GF-D8 (cell line): Measurements from ENCODE around the gene FNBP1L.

Experiments used
- DNase-seq: peaks from one replicate; lab custom pipeline; 2025; lab: John Stamatoyannopoulos, UW

FNBP1L gene

DNA sequence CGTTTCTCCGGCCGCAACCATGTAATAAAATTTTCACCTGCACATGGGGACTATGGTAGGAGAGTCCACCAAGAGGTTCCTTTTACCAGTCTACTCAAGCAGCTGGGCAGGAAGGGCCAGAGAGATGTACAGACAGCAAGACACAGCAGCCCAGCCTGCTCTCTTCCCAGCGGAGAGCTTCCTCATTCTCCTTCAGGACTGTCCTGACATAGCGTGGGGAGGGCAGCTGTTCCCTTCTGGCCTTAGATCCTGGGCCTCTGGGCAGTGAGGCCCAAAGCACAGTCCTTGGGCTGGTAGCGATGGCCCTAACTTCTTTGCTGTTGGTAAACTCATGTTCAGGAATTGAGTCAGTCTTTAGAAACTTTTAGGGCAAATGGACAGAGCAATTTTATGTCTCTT is 144.6 kb downstream of the FNBP1L start:
- DNase-seq: no peak

GRCh38 chr1:93593854-93594602 is 146.1 kb downstream of the FNBP1L start:
- DNase-seq: no peak

DNA sequence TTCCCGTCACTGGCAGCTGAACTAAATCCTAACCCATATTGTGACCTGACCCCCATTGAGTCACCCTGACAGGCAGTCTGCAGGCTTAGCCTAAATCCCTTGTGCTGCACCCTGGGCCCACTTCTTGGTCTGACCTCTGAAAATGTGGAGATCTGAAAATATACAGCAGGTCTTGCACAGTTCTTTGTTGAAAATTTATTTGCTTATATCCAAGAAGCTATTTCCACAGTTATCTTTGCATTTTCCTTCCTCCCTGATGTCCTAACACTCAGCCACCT is 146.6 kb downstream of the FNBP1L start:
- no peak for DNase-seq

- DNase-seq: no peak
These were observed 147.3 kb downstream of the FNBP1L start for GRCh38 chr1:93595266-93595665.

DNA sequence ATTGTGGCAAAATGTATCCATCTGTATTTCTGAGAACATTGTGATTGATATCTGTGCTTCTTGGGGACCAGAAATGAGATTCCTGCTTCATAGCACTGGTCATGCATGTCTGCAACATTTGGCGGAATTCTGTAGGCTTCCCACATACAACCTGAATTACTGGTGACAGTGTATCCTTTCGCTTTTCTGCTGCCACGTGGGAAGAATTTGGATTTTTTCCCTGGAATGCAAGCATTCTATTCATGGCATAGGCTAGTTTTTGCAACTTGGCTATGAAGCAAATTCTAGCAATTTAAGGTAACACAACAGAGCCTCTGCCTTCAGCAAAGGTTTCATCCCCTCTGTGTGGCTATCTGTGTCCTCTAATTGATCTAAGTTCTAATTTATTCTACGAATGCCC is 147.8 kb downstream of the FNBP1L start:
- no peak for DNase-seq

DNA sequence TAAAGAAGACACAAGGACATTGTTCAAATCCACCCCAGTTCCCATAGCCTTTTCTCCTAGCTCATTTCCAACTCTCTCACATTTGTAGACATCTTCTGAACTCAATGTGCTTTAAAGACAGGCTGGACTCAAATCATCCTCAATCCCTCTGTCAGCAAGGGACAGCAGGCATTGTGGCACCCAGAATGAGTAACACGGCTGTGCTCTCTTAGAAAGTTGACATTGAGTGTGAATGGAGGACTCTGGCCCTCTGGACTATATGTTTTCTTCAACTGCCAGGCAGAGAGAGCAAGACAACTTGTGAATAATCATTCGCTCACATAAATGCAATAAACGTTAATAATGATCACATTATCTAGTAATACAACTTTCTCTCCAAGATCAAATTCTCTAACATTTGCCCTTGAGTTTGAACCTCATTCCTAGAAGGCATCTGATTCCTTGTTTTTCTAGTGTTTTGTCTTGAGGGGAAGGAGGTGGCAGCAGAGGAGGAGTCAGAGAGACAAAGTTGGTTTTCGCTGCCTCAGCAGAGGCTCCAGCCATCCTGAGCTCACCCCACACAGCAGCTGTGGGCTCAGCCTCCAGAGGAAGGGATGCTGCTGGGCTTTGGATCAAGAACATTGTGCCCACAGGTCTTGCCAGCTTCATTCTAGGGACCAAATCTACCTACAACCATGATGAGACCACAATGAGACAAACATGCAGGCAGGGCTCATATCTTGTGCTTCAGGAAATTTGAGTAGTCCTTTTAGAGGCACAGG is 148.6 kb downstream of the FNBP1L start:
- no peak for DNase-seq

- no peak for DNase-seq
These were observed 149.8 kb downstream of the FNBP1L start for GRCh38 chr1:93597709-93598108.

- no peak for DNase-seq
These were observed 150.5 kb downstream of the FNBP1L start for GRCh38 chr1:93598396-93598795.

GRCh38 chr1:93598861-93599439 is 151.0 kb downstream of the FNBP1L start:
- no peak for DNase-seq

GRCh38 chr1:93599479-93599878 is 151.6 kb downstream of the FNBP1L start:
- no peak for DNase-seq

GRCh38 chr1:93600663-93601062 is 152.7 kb downstream of the FNBP1L start:
- DNase-seq: no peak

GRCh38 chr1:93601686-93602085 is 153.8 kb downstream of the FNBP1L start:
- DNase-seq: no peak

- DNase-seq: no peak
These were observed 154.2 kb downstream of the FNBP1L start for GRCh38 chr1:93602101-93602500.

GRCh38 chr1:93603106-93603505 is 155.2 kb downstream of the FNBP1L start:
- DNase-seq: no peak

DNA sequence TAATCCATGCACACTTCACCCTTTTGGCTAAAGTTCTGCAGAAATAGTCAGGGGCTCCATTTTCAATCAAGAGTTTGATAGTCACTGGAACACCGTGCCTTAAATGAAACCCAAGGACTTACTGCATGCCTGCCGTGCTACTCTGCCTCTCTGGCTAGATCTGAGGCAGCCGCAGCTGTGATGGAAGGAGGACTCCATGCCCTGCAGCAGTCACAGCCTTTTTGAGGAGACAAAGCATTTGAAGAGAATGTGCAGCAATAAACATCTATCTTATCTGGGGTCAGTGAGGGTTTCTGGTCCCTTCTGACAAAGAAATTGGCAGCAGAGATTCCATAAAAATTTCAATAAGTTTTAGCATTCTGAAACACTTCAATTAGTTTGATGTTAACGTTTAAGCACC is 155.7 kb downstream of the FNBP1L start:
- DNase-seq: no peak
